ENCODE data around the gene PIEZO2. TPM values are rescaled to one million over a fixed set of nuclear protein-coding genes. Genes with fewer than 3 reads are reported as not detected.

PIEZO2 gene
- total and polyA plus RNA-seq, 7 donors = 0.03 to 0.64 (median 0.13) TPM

DNA sequence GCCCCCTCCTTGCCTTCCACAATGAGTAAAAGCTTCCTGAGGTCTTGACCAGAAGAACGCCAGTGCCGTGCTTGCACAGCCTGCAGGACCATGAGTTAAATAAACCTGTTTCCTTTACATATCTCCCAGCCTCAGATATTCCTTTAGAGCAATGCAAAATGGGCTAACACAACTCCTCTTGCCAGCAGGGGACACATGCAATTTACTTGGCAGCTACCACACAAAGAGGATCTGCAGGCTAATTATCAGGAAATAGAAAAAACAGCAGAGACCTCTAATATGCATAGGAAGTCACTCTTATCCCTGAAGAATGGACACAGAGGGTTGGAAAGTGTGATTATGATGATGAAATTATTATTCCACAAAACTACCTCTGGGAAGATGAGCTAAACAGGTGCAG lies 114.0 kb downstream of the PIEZO2 start:
- H3K4me1 ChIP-seq = peaks cover 6% of the 10 kb centered on the region
- no peak overlapping the region for H3K27ac ChIP-seq
- no peaks in the 10 kb centered on the region for H3K27me3 ChIP-seq (ENCODE audit: insufficient read depth in 3 of 3, low read length in 2 of 3)
- H3K36me3 ChIP-seq (ENCODE audit: insufficient read depth in 1 of 2, low read depth in 1 of 2) = no peaks in the 10 kb centered on the region
- 45 to 59% (median 58%) methylated on average over 2 of the region's 2 CpGs for WGBS, 3 donors
- TF ChIP-seq, protein P1, sequence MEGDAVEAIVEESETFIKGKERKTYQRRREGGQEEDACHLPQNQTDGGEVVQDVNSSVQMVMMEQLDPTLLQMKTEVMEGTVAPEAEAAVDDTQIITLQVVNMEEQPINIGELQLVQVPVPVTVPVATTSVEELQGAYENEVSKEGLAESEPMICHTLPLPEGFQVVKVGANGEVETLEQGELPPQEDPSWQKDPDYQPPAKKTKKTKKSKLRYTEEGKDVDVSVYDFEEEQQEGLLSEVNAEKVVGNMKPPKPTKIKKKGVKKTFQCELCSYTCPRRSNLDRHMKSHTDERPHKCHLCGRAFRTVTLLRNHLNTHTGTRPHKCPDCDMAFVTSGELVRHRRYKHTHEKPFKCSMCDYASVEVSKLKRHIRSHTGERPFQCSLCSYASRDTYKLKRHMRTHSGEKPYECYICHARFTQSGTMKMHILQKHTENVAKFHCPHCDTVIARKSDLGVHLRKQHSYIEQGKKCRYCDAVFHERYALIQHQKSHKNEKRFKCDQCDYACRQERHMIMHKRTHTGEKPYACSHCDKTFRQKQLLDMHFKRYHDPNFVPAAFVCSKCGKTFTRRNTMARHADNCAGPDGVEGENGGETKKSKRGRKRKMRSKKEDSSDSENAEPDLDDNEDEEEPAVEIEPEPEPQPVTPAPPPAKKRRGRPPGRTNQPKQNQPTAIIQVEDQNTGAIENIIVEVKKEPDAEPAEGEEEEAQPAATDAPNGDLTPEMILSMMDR (IDR thresholded peaks at IDR 0.05) = no peak
- intact Hi-C loops (cut with DNase I) = no loop called here
- H3K9me3 ChIP-seq = no peaks in the 10 kb centered on the region
- DNase-seq (no peak), ATAC-seq (no peak)
- no peak overlapping the region for H3K4me3 ChIP-seq

DNA sequence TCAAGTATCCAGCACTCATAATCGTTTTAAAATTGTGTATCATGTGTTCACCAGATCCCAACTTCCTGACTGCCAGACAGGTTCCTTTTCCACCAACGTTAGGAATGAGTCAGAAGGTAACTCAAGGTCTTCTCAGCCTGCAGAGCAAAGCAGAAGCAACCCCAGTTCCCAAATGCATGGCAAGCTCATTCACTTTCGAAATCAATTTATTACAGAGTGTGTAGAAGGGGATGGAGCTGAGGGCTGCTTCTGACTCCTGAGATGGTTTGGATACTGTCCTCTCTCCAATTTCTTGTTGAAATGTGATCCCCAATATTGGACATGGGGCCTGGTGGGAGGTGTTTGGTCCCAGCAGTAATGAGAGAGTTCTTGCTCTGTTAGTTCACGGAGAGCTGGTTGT lies 114.5 kb downstream of the PIEZO2 start:
- Histone ChIP-seq H3K27me3 (ENCODE audit: insufficient read depth in 3 of 3, low read length in 2 of 3) (no peaks in the 10 kb centered on the region), H3K9me3 (no peaks in the 10 kb centered on the region), H3K4me3 (no peak overlapping the region), H3K27ac (no peak overlapping the region), H3K36me3 (ENCODE audit: insufficient read depth in 1 of 2, low read depth in 1 of 2) (no peaks in the 10 kb centered on the region), H3K4me1 (peaks cover 6% of the 10 kb centered on the region)
- no peak for ATAC-seq
- intact Hi-C loops (cut with DNase I) = no loop called here
- WGBS, 3 donors = 13 to 36% (median 27%) methylated on average over 4 of the region's 4 CpGs
- DNase-seq = no peak
- TF ChIP-seq, protein P1 (IDR thresholded peaks at IDR 0.05) = no peak

DNA sequence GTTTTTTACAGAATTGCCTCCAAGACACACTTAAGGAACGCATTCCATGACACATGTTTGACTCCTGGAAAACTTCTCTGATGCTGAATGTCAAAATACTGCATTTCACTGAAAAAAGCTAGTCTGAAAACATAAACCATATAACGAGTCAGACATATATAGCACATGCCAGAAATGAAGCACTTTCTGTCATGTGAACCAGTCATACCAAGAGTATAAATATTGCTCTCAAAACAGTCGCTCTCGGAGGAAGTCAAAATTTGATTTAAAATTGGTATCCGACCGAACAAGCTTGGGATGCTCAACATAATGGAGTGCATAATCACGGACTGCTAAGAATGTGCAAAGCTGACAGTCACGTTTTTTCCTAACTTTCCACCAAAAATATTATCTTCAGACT lies 115.9 kb downstream of the PIEZO2 start:
- TF ChIP-seq, protein P1 (IDR thresholded peaks at IDR 0.05) = no peak
- H3K27ac ChIP-seq = no peak overlapping the region
- no peak for ATAC-seq
- H3K36me3 ChIP-seq (ENCODE audit: insufficient read depth in 1 of 2, low read depth in 1 of 2) = no peaks in the 10 kb centered on the region
- no peaks in the 10 kb centered on the region for H3K9me3 ChIP-seq
- H3K4me3 ChIP-seq = no peak overlapping the region
- 94 to 97% (median 96%) methylated on average over 8 of the region's 8 CpGs for WGBS, 3 donors
- DNase-seq = no peak
- intact Hi-C loops (cut with DNase I) = no loop called here
- peaks cover 6% of the 10 kb centered on the region for H3K4me1 ChIP-seq
- no peaks in the 10 kb centered on the region for H3K27me3 ChIP-seq (ENCODE audit: insufficient read depth in 3 of 3, low read length in 2 of 3)

DNA sequence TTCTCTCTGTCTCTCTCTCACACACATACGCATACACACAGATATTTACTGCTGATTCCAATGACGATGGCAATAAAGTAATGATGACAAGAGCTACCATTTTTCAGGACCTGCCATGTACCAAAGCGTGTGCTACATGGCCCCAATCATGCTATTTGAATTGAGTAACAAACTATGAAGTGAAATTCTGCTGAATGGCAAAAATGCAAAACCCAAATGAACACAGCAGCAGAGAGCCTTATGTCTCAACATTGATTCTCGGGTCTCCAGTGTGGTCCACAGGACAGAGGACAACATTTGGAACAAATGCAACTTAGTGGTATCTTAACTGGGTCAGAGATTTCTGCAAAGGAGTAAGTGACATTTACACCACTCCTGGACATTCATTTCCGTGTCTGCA lies 117.4 kb downstream of the PIEZO2 start:
- intact Hi-C loops (cut with DNase I) = no loop called here
- H3K4me1 ChIP-seq = peaks cover 6% of the 10 kb centered on the region
- no peaks in the 10 kb centered on the region for H3K9me3 ChIP-seq
- no peaks in the 10 kb centered on the region for H3K36me3 ChIP-seq (ENCODE audit: insufficient read depth in 1 of 2, low read depth in 1 of 2)
- no peaks in the 10 kb centered on the region for H3K27me3 ChIP-seq (ENCODE audit: insufficient read depth in 3 of 3, low read length in 2 of 3)
- H3K4me3 ChIP-seq = no peak overlapping the region
- no peak for DNase-seq
- no peak for ATAC-seq
- TF ChIP-seq, protein P1 (IDR thresholded peaks at IDR 0.05) = no peak
- no peak overlapping the region for H3K27ac ChIP-seq
- WGBS, 3 donors = 76 to 81% (median 77%) methylated on average over 5 of the region's 5 CpGs

DNA sequence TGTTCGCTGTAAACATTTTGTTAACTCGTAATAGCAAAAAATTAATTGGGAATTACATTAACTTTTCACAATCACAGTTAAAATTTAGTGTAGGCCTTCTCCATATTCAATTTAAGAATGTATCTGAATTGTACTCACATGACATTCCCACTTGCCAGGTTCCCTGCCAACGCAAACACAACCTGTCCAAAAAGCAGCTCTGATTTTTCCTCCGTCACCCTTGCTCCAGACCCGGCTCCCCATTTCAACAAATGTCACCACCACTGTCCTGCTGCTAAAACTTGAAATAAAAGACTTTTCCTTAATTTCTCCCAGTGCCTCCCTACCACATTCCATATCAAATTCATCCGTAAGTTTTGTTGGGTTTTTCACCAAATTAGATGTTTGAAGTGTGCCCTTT lies 120.3 kb downstream of the PIEZO2 start:
- TF ChIP-seq, protein P1 (IDR thresholded peaks at IDR 0.05) = no peak
- no peaks in the 10 kb centered on the region for H3K9me3 ChIP-seq
- H3K36me3 ChIP-seq (ENCODE audit: insufficient read depth in 1 of 2, low read depth in 1 of 2) = no peaks in the 10 kb centered on the region
- WGBS, 3 donors = 93 to 97% (median 95%) methylated on average over 6 of the region's 6 CpGs
- no peak overlapping the region for H3K4me3 ChIP-seq
- peaks cover 0 to 2% (median 0%) of the 10 kb centered on the region in 3 donors for H3K27me3 ChIP-seq (ENCODE audit: insufficient read depth in 3 of 3, low read length in 2 of 3)
- no peak overlapping the region for H3K27ac ChIP-seq
- DNase-seq (no peak), ATAC-seq (no peak)
- H3K4me1 ChIP-seq = no peaks in the 10 kb centered on the region
- intact Hi-C loops (cut with DNase I) = no loop called here

Data from psoas muscle (tissue), 8 donors.